HepG2 (cell line): Measurements from ENCODE around the gene RBM47. TPM values are rescaled to one million over a fixed set of nuclear protein-coding genes. Genes with fewer than 3 reads are reported as not detected.

Experiments
- GPBP1L1 ChIP-seq: sonication (generic); formaldehyde crosslinking; IDR thresholded peaks from 2 replicates; pipeline ENCODE4 v1.5.0; 2020; ENCODE audit warnings: mild to moderate bottlenecking, missing genetic modification reagents
- HCFC1 ChIP-seq: fragments of 150-350 bp; IDR thresholded peaks from 2 replicates; pipeline ENCODE4 v1.6.1; 2014; ENCODE audit warnings: low read depth, low read length
- MXD4 ChIP-seq: IDR thresholded peaks from 2 replicates; pipeline ENCODE4 v1.6.1; 2016; ENCODE audit warnings: mild to moderate bottlenecking, missing biosample characterization, missing genetic modification reagents
- PBX2 ChIP-seq: IDR thresholded peaks from 2 replicates; pipeline ENCODE4 v1.6.1; 2016; ENCODE audit warnings: control low read depth
- REST ChIP-seq, 2 experiments: IDR thresholded peaks; 2 replicates each; pipeline ENCODE4 v1.6.1; 2011 to 2012; ENCODE audit warnings: low read length in 2 of 2, borderline replicate concordance in 1 of 2, low read depth in 1 of 2, mild to moderate bottlenecking in 1 of 2, moderate library complexity in 1 of 2
- TBX3 ChIP-seq: fragments of 450-650 bp; IDR thresholded peaks from 2 replicates; pipeline ENCODE4 v1.6.1; 2017; ENCODE audit warnings: antibody characterized with exemption, mild to moderate bottlenecking, inconsistent platforms, borderline replicate concordance
- ZNF205 ChIP-seq: IDR thresholded peaks from 2 replicates; pipeline ENCODE4 v1.6.1; 2018; ENCODE audit warnings: missing biosample characterization, missing genetic modification reagents
- ZNF441 ChIP-seq: sonication (generic); formaldehyde crosslinking; IDR thresholded peaks from 2 replicates; pipeline ENCODE4 v1.7.0; 2021; ENCODE audit warnings: missing genetic modification reagents, borderline replicate concordance
- ZNF670 ChIP-seq: sonication (generic); formaldehyde crosslinking; IDR thresholded peaks from 2 replicates; pipeline ENCODE4 v1.8.0; 2022; ENCODE audit warnings: mild to moderate bottlenecking, missing genetic modification reagents, borderline replicate concordance
- polyA plus RNA-seq, 8 experiments: library from polyadenylated mRNA; depleted of rRNA in 3 of 8; stranded (reverse) in 7 of 8; unstranded in 1 of 8; fragments of >200 nt; fragmentation: Illumina TruSeq in 4 of 8; extraction: Trizol in 4 of 8; gene quantifications; 2 replicates each; pipeline versions ENCODE4 v1.2.1 to v1.2.3, GENCODE V29; 2011 to 2016; ENCODE audit warnings: low read depth in 4 of 8, missing spikeins in 1 of 8, mixed read lengths in 1 of 8; ENCODE audit not compliant: insufficient read depth in 1 of 8
- total RNA-seq, 5 experiments: library from RNA; depleted of rRNA; stranded (reverse); fragments of >200 nt; fragmentation: Illumina TruSeq; extraction: Trizol; gene quantifications; 2 replicates each; pipeline ENCODE4 v1.2.3, GENCODE V29; 2016; ENCODE audit warnings: low read depth in 1 of 5

The RBM47 gene
- total and polyA plus RNA-seq, 2 of the 13 experiments (the other 11 are each of a cell fraction or from before 2014, with no cell fraction given): 1.2 to 2.5 TPM

GRCh38 chr4:40523581-40523980 is 106.1 kb downstream of the RBM47 start (continued):
- no peak for TF ChIP-seq REST (IDR thresholded peaks at IDR 0.05; ENCODE audit: borderline replicate concordance in 1 of 2, low read depth in 1 of 2, low read length in 2 of 2)
- no peak for TF ChIP-seq ZNF670
- no peak for TF ChIP-seq ZNF441
- TF ChIP-seq PBX2 (CRISPR knock-in tag): no peak
- no peak for TF ChIP-seq TBX3
- TF ChIP-seq ZNF205: no peak
- no peak for TF ChIP-seq GPBP1L1 (CRISPR knock-in tag)
- no peak for TF ChIP-seq MXD4 (CRISPR knock-in tag)
- TF ChIP-seq HCFC1: no peak
- TF ChIP-seq, all 625 proteins: peak for 0
